Type B pancreatic cell (in vitro differentiated cells): ENCODE results near the gene SLC6A18. TPM values are rescaled to one million over a fixed set of nuclear protein-coding genes. Genes with fewer than 3 reads are reported as not detected.

Source experiments
- DNase-seq: peaks from one replicate; pipeline ENCODE4 v3.0.0; 2021; ENCODE audit warnings: mixed read lengths; ENCODE audit not compliant: unreplicated experiment; ENCODE audit errors: extremely low spot score
- H3K27ac Mint-ChIP-seq: 2 replicates; pipeline ENCODE4 v1.8.0; 2021; ENCODE audit warnings: mild to moderate bottlenecking, mixed read lengths
- H3K27me3 Mint-ChIP-seq: 2 replicates; pipeline ENCODE4 v1.8.0; 2021; ENCODE audit warnings: mixed read lengths
- H3K36me3 Mint-ChIP-seq: 2 replicates; pipeline ENCODE4 v1.8.0; 2021; ENCODE audit warnings: mixed read lengths
- H3K4me1 Mint-ChIP-seq: one replicate; pipeline ENCODE4 v1.8.0; 2021; ENCODE audit warnings: mixed read lengths; ENCODE audit not compliant: unreplicated experiment
- H3K4me3 Mint-ChIP-seq: 2 replicates; pipeline ENCODE4 v1.8.0; 2021; ENCODE audit warnings: mild to moderate bottlenecking, mixed read lengths
- H3K9me3 Mint-ChIP-seq: 2 replicates; pipeline ENCODE4 v1.8.0; 2021; ENCODE audit warnings: mixed read lengths
- total RNA-seq: library from RNA; stranded (reverse); gene quantifications from 2 replicates; pipeline ENCODE4 v1.2.1, GENCODE V29; 2021; ENCODE audit warnings: low replicate concordance
- TF ChIP-seq, protein P1 (sequence below): fragments of 200-600 bp; sonication (generic); conservative IDR thresholded peaks from 2 replicates; pipeline ENCODE4 v1.5.0; 2021; ENCODE audit warnings: antibody characterized with exemption, mild to moderate bottlenecking

The SLC6A18 gene
- total RNA-seq, 1 donor from 2014 or later: 0.41 TPM

GRCh38 chr5:1182633-1183423 is 42.4 kb upstream of the SLC6A18 start:
- H3K36me3 Mint-ChIP-seq: no peaks in the 10 kb centered on the region
- H3K27me3 Mint-ChIP-seq: no peaks in the 10 kb centered on the region
- no peak for DNase-seq
- H3K27ac Mint-ChIP-seq: peak overlapping the region; percentile 67
- peaks cover 14% of the 10 kb centered on the region for H3K4me1 Mint-ChIP-seq
- TF ChIP-seq, protein P1, sequence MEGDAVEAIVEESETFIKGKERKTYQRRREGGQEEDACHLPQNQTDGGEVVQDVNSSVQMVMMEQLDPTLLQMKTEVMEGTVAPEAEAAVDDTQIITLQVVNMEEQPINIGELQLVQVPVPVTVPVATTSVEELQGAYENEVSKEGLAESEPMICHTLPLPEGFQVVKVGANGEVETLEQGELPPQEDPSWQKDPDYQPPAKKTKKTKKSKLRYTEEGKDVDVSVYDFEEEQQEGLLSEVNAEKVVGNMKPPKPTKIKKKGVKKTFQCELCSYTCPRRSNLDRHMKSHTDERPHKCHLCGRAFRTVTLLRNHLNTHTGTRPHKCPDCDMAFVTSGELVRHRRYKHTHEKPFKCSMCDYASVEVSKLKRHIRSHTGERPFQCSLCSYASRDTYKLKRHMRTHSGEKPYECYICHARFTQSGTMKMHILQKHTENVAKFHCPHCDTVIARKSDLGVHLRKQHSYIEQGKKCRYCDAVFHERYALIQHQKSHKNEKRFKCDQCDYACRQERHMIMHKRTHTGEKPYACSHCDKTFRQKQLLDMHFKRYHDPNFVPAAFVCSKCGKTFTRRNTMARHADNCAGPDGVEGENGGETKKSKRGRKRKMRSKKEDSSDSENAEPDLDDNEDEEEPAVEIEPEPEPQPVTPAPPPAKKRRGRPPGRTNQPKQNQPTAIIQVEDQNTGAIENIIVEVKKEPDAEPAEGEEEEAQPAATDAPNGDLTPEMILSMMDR: no peak
- H3K9me3 Mint-ChIP-seq: no peaks in the 10 kb centered on the region
- H3K4me3 Mint-ChIP-seq: peak overlapping the region; percentile 69

GRCh38 chr5:1183424-1184162 is 41.6 kb upstream of the SLC6A18 start:
- no peaks in the 10 kb centered on the region for H3K27me3 Mint-ChIP-seq
- no peak for DNase-seq
- peak overlapping the region; percentile 67 for H3K27ac Mint-ChIP-seq
- no peaks in the 10 kb centered on the region for H3K9me3 Mint-ChIP-seq
- H3K4me1 Mint-ChIP-seq: peaks cover 14% of the 10 kb centered on the region
- no peaks in the 10 kb centered on the region for H3K36me3 Mint-ChIP-seq
- H3K4me3 Mint-ChIP-seq: no peak overlapping the region
- TF ChIP-seq, protein P1: no peak

DNA sequence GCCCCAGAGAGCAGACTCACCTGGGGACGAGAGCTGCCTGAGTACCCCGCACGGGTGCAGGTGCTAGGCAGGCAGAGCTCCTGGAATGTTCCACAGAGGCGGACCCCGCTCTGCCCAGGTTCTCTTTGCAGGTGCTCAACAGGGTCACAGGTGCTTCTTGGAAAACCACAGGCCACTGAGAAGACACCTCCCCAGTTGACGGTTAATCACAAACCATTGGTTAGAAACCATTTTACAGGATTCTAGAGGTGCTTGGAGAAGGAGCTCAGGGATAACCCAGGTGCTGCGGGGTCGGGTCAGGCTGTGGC is 41.1 kb upstream of the SLC6A18 start:
- Mint-ChIP-seq H3K4me3 (no peak overlapping the region), H3K9me3 (no peaks in the 10 kb centered on the region), H3K27ac (no peak overlapping the region), H3K36me3 (no peaks in the 10 kb centered on the region), H3K4me1 (peaks cover 14% of the 10 kb centered on the region), H3K27me3 (no peaks in the 10 kb centered on the region)
- TF ChIP-seq, protein P1: no peak
- no peak for DNase-seq

- Mint-ChIP-seq H3K27ac (no peak overlapping the region), H3K4me1 (peaks cover 14% of the 10 kb centered on the region), H3K27me3 (no peaks in the 10 kb centered on the region), H3K4me3 (no peak overlapping the region), H3K36me3 (no peaks in the 10 kb centered on the region), H3K9me3 (no peaks in the 10 kb centered on the region)
- no peak for DNase-seq
- TF ChIP-seq, protein P1: no peak
These were observed 40.7 kb upstream of the SLC6A18 start for GRCh38 chr5:1184481-1184880.

DNA sequence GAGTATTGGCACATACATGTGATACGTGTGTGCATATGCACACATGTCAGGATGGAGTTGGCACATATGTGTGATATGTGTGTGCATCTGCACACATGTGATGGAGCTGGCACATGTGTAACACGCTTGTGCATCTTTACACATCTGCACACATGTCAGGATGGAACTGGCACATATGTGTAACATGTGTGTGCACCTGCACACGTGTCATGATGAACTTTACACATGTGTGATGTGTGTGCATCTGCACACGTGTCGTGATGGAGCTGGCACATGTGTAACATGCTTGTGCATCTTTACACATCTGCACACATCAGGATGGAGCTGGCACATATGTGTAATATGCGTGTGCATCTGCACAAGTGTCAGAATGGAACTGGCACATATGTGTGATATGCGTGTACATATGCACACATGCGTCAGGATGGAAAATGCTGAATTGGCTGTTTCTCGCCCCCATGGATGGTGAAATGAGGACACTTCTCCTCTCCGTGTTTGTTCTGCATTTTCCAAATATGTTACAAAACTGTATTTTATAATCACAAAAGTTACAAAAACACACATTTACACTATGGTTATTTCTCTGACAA is 40.0 kb upstream of the SLC6A18 start:
- Mint-ChIP-seq H3K27me3 (peaks cover 3% of the 10 kb centered on the region), H3K4me3 (no peak overlapping the region), H3K27ac (peak overlapping the region; percentile 67), H3K4me1 (peaks cover 14% of the 10 kb centered on the region), H3K9me3 (no peaks in the 10 kb centered on the region), H3K36me3 (no peaks in the 10 kb centered on the region)
- no peak for DNase-seq
- TF ChIP-seq, protein P1: no peak
